H9 (cell line): ENCODE data around the gene ZNF396. TPM values are rescaled to one million over a fixed set of nuclear protein-coding genes. Genes with fewer than 3 reads are reported as not detected.

Source experiments
- DNase-seq: peaks from one replicate; pipeline ENCODE4 v3.0.0-alpha.2; 2017
- H2AFZ ChIP-seq: one replicate; pipeline ENCODE4 v1.6.1; 2013; ENCODE audit warnings: mild to moderate bottlenecking, low read length, control low read depth, moderate library complexity
- H2AK5ac ChIP-seq: 2 replicates; pipeline ENCODE4 v1.6.1; 2013; ENCODE audit warnings: low read length, control low read depth, mixed read lengths; ENCODE audit not compliant: insufficient read length
- H2BK120ac ChIP-seq: one replicate; pipeline ENCODE4 v1.6.1; 2013; ENCODE audit warnings: low read depth, mild to moderate bottlenecking, low read length, control low read depth, inconsistent platforms; ENCODE audit not compliant: poor library complexity, severe bottlenecking
- H2BK12ac ChIP-seq: 2 replicates; pipeline ENCODE4 v1.6.1; 2013; ENCODE audit warnings: low read length, control low read depth, mixed read lengths, low read depth; ENCODE audit not compliant: insufficient read length
- H2BK15ac ChIP-seq: 2 replicates; pipeline ENCODE4 v1.6.1; 2013; ENCODE audit warnings: low read depth, low read length, control low read depth
- H2BK20ac ChIP-seq: one replicate; pipeline ENCODE4 v1.6.1; 2013; ENCODE audit warnings: low read depth, mild to moderate bottlenecking, low read length, control low read depth, inconsistent platforms; ENCODE audit not compliant: poor library complexity, severe bottlenecking
- H2BK5ac ChIP-seq: 2 replicates; pipeline ENCODE4 v1.6.1; 2013; ENCODE audit warnings: low read length, control low read depth, mixed read lengths; ENCODE audit not compliant: insufficient read length
- H3K14ac ChIP-seq: 2 replicates; pipeline ENCODE4 v1.6.1; 2013; ENCODE audit warnings: low read length, control low read depth; ENCODE audit not compliant: insufficient read depth
- H3K18ac ChIP-seq: 2 replicates; pipeline ENCODE4 v1.6.1; 2013; ENCODE audit warnings: low read depth, mild to moderate bottlenecking, mixed read lengths, low read length, control low read depth; ENCODE audit not compliant: insufficient read length
- H3K23ac ChIP-seq: 2 replicates; pipeline ENCODE4 v1.6.1; 2013; ENCODE audit warnings: low read length, control low read depth, mixed read lengths, low read depth; ENCODE audit not compliant: insufficient read length
- H3K23me2 ChIP-seq: 2 replicates; pipeline ENCODE4 v1.6.1; 2013; ENCODE audit warnings: low read depth, mild to moderate bottlenecking, mixed read lengths, low read length, control low read depth; ENCODE audit not compliant: insufficient read length, poor library complexity, severe bottlenecking
- H3K27ac ChIP-seq: 2 replicates; pipeline ENCODE4 v1.5.1; 2013; ENCODE audit warnings: low read length, control low read depth, mixed read lengths, low read depth; ENCODE audit not compliant: insufficient read length
- H3K27me3 ChIP-seq: 2 replicates; pipeline ENCODE4 v1.6.1; 2013; ENCODE audit warnings: low read length, control low read depth, inconsistent platforms; ENCODE audit not compliant: insufficient read depth
- H3K4ac ChIP-seq: 2 replicates; pipeline ENCODE4 v1.6.1; 2013; ENCODE audit warnings: low read depth, mild to moderate bottlenecking, control low read depth, inconsistent platforms, low read length, moderate library complexity
- H3K4me1 ChIP-seq: 2 replicates; pipeline ENCODE4 v1.6.1; 2013; ENCODE audit warnings: low read length, control low read depth, inconsistent platforms; ENCODE audit not compliant: insufficient read depth
- H3K4me2 ChIP-seq: 2 replicates; pipeline ENCODE4 v1.6.1; 2013; ENCODE audit warnings: low read length, control low read depth, mixed read lengths; ENCODE audit not compliant: insufficient read length, insufficient read depth
- H3K56ac ChIP-seq: 2 replicates; pipeline ENCODE4 v1.6.1; 2013; ENCODE audit warnings: low read depth, mild to moderate bottlenecking, mixed read lengths, low read length, control low read depth; ENCODE audit not compliant: insufficient read length
- H3K79me1 ChIP-seq: 2 replicates; pipeline ENCODE4 v1.6.1; 2013; ENCODE audit warnings: low read depth, mild to moderate bottlenecking, moderate library complexity, low read length, control low read depth, inconsistent platforms; ENCODE audit not compliant: insufficient read depth, poor library complexity, severe bottlenecking
- H3K79me2 ChIP-seq: 2 replicates; pipeline ENCODE4 v1.6.1; 2013; ENCODE audit warnings: low read length, control low read depth, inconsistent platforms; ENCODE audit not compliant: insufficient read depth
- H3K9ac ChIP-seq: 2 replicates; pipeline ENCODE4 v1.6.1; 2013; ENCODE audit warnings: low read length, control low read depth, mixed read lengths; ENCODE audit not compliant: insufficient read length; ENCODE audit errors: extremely low read depth
- H3K9me3 ChIP-seq: one replicate; pipeline ENCODE4 v1.6.1; 2013; ENCODE audit warnings: low read depth, low read length, inconsistent platforms; ENCODE audit not compliant: control insufficient read depth
- H3T11ph ChIP-seq: one replicate; pipeline ENCODE4 v1.6.1; 2013; ENCODE audit warnings: mild to moderate bottlenecking, low read length, control low read depth, inconsistent platforms
- H4K20me1 ChIP-seq: one replicate; pipeline ENCODE4 v1.6.1; 2013; ENCODE audit not compliant: control insufficient read depth, insufficient read length, insufficient read depth
- H4K5ac ChIP-seq: 2 replicates; pipeline ENCODE4 v1.6.1; 2013; ENCODE audit warnings: low read depth, mild to moderate bottlenecking, mixed read lengths, low read length, control low read depth; ENCODE audit not compliant: insufficient read length
- H4K8ac ChIP-seq: replicated peaks from 2 replicates; pipeline ENCODE4 v1.6.1; 2013; ENCODE audit warnings: low read length, control low read depth, mixed read lengths, low read depth; ENCODE audit not compliant: insufficient read length
- H4K91ac ChIP-seq: 2 replicates; pipeline ENCODE4 v1.6.1; 2013; ENCODE audit warnings: low read depth, mild to moderate bottlenecking, moderate library complexity, mixed read lengths, low read length, control low read depth; ENCODE audit not compliant: insufficient read length
- H3K27ac Mint-ChIP-seq, 3 experiments: 2 replicates in 2 of 3; 3 replicates in 1 of 3; pipeline ENCODE4 v1.8.0; 2020 to 2021; ENCODE audit warnings: mixed read lengths in 3 of 3, mild to moderate bottlenecking in 1 of 3, moderate library complexity in 1 of 3
- H3K27me3 Mint-ChIP-seq: 2 replicates; pipeline ENCODE4 v1.8.0; 2021; ENCODE audit warnings: low read depth, mild to moderate bottlenecking, moderate library complexity, mixed read lengths
- H3K36me3 Mint-ChIP-seq, 3 experiments: 2 replicates in 2 of 3; 3 replicates in 1 of 3; pipeline ENCODE4 v1.8.0; 2020 to 2021; ENCODE audit warnings: low read depth in 3 of 3, mixed read lengths in 3 of 3; ENCODE audit not compliant: insufficient read depth in 1 of 3
- H3K4me1 Mint-ChIP-seq, 2 experiments: 2 replicates each; pipeline ENCODE4 v1.8.0; 2020; ENCODE audit warnings: mixed read lengths in 2 of 2
- H3K4me3 Mint-ChIP-seq, 2 experiments: 2 replicates in 1 of 2; 3 replicates in 1 of 2; pipeline ENCODE4 v1.8.0; 2020 to 2021; ENCODE audit warnings: mild to moderate bottlenecking in 2 of 2, mixed read lengths in 2 of 2, moderate library complexity in 1 of 2
- H3K9me3 Mint-ChIP-seq, 2 experiments: 2 replicates in 1 of 2; 3 replicates in 1 of 2; pipeline ENCODE4 v1.8.0; 2020; ENCODE audit warnings: mild to moderate bottlenecking in 2 of 2, mixed read lengths in 2 of 2, moderate library complexity in 1 of 2
- WGBS: extraction: QIAGEN DNeasy Blood & Tissue Kit; methylation state at CpG from one replicate; pipeline ENCODE4 v1.1.7; 2013; ENCODE audit warnings: missing lambda C conversion rate, low lambda C conversion rate, mixed read lengths; ENCODE audit not compliant: insufficient read length; ENCODE audit errors: extremely low coverage; 5-methylcytosine and 5-hydroxymethylcytosine counted together
- total RNA-seq: library from RNA; stranded (reverse); gene quantifications from 2 replicates; pipeline ENCODE4 v1.2.1, GENCODE V29; 2021
- TF ChIP-seq, protein P1 (sequence below): fragments of 200-600 bp; sonication (generic); conservative IDR thresholded peaks from 3 replicates; pipeline ENCODE4 v1.8.0; 2021; ENCODE audit warnings: antibody characterized with exemption, mild to moderate bottlenecking

ZNF396 gene
- total RNA-seq, 1 experiment from 2014 or later: 1.2 TPM

DNA sequence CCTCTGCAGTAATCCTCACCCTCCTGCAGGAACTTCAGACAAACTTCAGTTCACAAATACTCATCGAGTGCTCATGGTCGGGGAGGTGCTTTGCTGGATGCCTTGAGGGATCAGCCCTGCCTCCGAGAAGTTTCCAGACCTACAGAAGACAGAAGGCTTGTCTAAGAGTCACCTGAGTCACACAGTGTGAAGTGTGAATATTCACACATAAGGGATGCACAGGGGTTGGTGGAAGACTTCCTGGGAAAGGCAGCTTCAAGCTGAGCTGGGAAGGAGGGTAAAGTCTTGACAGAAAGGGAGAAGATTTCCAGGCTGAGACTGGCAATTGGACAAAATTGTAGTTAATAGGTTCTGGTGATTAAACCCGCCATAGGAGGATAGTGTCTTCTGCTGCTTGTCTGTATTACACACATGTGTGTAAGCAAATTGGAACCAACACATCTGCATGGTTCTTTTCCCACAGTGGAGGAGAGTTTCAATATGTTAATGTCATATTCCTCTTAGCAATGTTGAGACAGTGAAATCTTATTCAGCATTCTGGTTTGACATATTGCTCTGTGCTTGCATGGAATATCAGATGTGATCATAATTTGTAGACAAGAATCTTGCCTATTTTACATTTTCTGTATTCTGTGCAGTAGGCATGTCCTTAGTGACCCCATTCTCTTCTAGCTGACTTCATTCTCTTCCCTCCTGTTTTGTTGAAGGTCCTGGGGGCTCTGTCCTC, 34.7 kb upstream of the ZNF396 start:
- Histone ChIP-seq H2AK5ac (no peak overlapping the region), H3K4me2 (no peak overlapping the region), H3K9me3 (no peaks in the 10 kb centered on the region), H3K79me2 (no peaks in the 10 kb centered on the region), H4K8ac (no peak overlapping the region), H2BK5ac (no peak overlapping the region), H4K20me1 (no peaks in the 10 kb centered on the region), H2BK120ac (no peak overlapping the region), H4K5ac (no peak overlapping the region), H3K4me1 (no peaks in the 10 kb centered on the region), H2BK15ac (no peak overlapping the region), H3K27ac (no peak overlapping the region), H2BK20ac (no peak overlapping the region), H2AFZ (no peak overlapping the region), H3K23ac (no peak overlapping the region), H3K9ac (no peak overlapping the region), H3K56ac (no peak overlapping the region), H3K14ac (no peak overlapping the region), H2BK12ac (no peak overlapping the region), H3K23me2 (no peaks in the 10 kb centered on the region), H3K27me3 (no peaks in the 10 kb centered on the region), H3K79me1 (no peaks in the 10 kb centered on the region), H4K91ac (no peak overlapping the region), H3K4ac (no peak overlapping the region), H3K18ac (no peak overlapping the region), H3T11ph (no peak overlapping the region)
- TF ChIP-seq, protein P1, sequence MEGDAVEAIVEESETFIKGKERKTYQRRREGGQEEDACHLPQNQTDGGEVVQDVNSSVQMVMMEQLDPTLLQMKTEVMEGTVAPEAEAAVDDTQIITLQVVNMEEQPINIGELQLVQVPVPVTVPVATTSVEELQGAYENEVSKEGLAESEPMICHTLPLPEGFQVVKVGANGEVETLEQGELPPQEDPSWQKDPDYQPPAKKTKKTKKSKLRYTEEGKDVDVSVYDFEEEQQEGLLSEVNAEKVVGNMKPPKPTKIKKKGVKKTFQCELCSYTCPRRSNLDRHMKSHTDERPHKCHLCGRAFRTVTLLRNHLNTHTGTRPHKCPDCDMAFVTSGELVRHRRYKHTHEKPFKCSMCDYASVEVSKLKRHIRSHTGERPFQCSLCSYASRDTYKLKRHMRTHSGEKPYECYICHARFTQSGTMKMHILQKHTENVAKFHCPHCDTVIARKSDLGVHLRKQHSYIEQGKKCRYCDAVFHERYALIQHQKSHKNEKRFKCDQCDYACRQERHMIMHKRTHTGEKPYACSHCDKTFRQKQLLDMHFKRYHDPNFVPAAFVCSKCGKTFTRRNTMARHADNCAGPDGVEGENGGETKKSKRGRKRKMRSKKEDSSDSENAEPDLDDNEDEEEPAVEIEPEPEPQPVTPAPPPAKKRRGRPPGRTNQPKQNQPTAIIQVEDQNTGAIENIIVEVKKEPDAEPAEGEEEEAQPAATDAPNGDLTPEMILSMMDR: no peak
- no peaks in the 10 kb centered on the region for H3K36me3 Mint-ChIP-seq
- no peak overlapping the region for H3K27ac Mint-ChIP-seq
- no CpG with 5 or more reads among the region's 4 CpGs for WGBS
- peaks cover 5% of the 10 kb centered on the region for H3K27me3 Mint-ChIP-seq
- H3K4me1 Mint-ChIP-seq: peaks cover 9 to 16% of the 10 kb centered on the region in 2 experiments; a peak in 3 of 4 replicates
- no peaks in the 10 kb centered on the region; a peak in 1 of 5 replicates for H3K9me3 Mint-ChIP-seq
- DNase-seq: no peak
- H3K4me3 Mint-ChIP-seq: no peak overlapping the region
